NCI-H2196 treated with DMSO at 0.1 percent for 48 hours (cell line): Measurements from ENCODE around the gene ENOX2.

Experiments used
- DNase-seq: peaks from one replicate; lab custom pipeline; 2025; ENCODE audit not compliant: unreplicated experiment; lab: John Stamatoyannopoulos, UW

The ENOX2 gene

GRCh38 chrX:130885508-130885907 lies 17.5 kb downstream of the ENOX2 start:
- DNase-seq: no peak

GRCh38 chrX:130884627-130885026 lies 18.4 kb downstream of the ENOX2 start:
- no peak for DNase-seq

- no peak for DNase-seq
Observed at GRCh38 chrX:130879869-130880268, 23.1 kb downstream of the ENOX2 start.

GRCh38 chrX:130878350-130879341 lies 24.4 kb downstream of the ENOX2 start:
- no peak for DNase-seq

- DNase-seq: no peak
Observed at GRCh38 chrX:130877892-130878341, 25.1 kb downstream of the ENOX2 start.

- no peak for DNase-seq
Observed at GRCh38 chrX:130876226-130876625, 26.8 kb downstream of the ENOX2 start.

GRCh38 chrX:130874751-130875150 lies 28.3 kb downstream of the ENOX2 start:
- no peak for DNase-seq

- DNase-seq: no peak
Observed at GRCh38 chrX:130869239-130869638, 33.8 kb downstream of the ENOX2 start.

GRCh38 chrX:130861462-130861861 lies 41.5 kb downstream of the ENOX2 start:
- DNase-seq: no peak

- no peak for DNase-seq
Observed at GRCh38 chrX:130857207-130857606, 45.8 kb downstream of the ENOX2 start.

GRCh38 chrX:130851569-130851968 lies 51.4 kb downstream of the ENOX2 start:
- no peak for DNase-seq

GRCh38 chrX:130848763-130849162 lies 54.2 kb downstream of the ENOX2 start:
- DNase-seq: no peak

- no peak for DNase-seq
Observed at GRCh38 chrX:130846746-130847145, 56.3 kb downstream of the ENOX2 start.

GRCh38 chrX:130841776-130842175 lies 61.2 kb downstream of the ENOX2 start:
- DNase-seq: no peak

GRCh38 chrX:130840345-130840744 lies 62.7 kb downstream of the ENOX2 start:
- no peak for DNase-seq

GRCh38 chrX:130836447-130836846 lies 66.6 kb downstream of the ENOX2 start:
- DNase-seq: no peak

- no peak for DNase-seq
Observed at GRCh38 chrX:130834830-130835229, 68.2 kb downstream of the ENOX2 start.

- DNase-seq: no peak
Observed at GRCh38 chrX:130834149-130834548, 68.9 kb downstream of the ENOX2 start.

GRCh38 chrX:130831347-130831722 lies 71.7 kb downstream of the ENOX2 start:
- DNase-seq: no peak

- DNase-seq: no peak
Observed at GRCh38 chrX:130830599-130831346, 72.2 kb downstream of the ENOX2 start.

GRCh38 chrX:130829526-130830515 lies 73.2 kb downstream of the ENOX2 start:
- DNase-seq: no peak
